ENCODE results near the gene SLC27A1.
A peak's percentile ranks its signal among the peaks of the same experiment; 100 is the strongest.
"Not testable (repeated sequence)": the region's sequence is repeated elsewhere in the genome, so short reads cannot be mapped to it uniquely, and the experiment has no call there.

The SLC27A1 gene

DNA sequence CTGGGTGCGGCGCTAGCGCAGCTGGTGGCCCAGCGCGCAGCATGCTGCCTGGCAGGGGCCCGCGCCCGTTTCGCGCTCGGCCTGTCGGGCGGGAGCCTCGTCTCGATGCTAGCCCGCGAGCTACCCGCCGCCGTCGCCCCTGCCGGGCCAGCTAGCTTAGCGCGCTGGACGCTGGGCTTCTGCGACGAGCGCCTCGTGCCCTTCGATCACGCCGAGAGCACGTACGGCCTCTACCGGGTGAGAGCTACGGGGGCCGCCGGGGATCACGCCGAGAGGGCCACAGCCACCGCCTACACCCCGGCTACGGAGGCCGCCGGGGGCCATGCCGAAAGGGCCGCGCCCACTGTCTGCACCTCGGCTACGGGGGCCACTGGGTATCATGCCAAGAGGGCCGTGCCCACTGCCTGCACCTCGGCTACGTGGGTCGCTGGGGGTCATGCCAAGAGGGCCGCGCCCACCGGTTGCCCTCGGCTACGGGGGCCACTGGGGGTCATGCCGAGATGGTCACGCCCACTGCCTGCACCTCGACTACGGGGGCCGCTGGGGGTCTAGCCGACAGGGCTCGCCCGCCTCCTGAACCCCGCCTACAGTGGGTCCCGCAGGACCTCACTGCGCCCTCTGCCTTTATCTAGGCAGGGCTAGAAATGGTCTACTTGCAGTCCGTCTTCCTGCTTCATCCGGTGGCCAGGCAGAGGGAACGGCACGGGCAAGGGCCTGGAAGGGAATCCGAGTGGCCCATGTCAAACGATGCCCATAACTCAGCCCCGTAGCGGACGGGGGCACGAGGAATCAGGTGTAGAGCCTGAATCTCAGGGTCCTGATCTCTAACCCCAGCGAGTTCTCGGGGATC lies 41.6 kb downstream of the SLC27A1 start:
- peak; percentile 73 for DNase-seq (ENCODE audit: low read depth)

DNA sequence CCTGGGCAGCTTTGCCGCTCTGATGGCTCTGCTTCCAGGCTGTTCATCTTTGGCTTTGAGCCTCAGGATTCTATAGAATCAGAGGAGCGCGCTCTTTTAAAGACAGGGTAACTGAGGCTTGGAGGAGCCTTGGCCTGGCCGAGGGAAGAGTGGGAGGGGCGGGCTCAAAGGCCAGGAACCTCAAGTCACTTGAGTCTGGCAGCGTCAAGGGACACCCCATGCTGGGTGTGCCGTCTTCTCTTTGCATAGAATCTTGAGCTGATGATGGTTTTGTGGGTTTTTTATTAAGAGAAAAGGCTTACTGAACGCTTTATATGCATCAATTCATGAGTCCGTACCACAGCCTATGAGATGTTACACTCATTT lies 42.2 kb downstream of the SLC27A1 start:
- DNase-seq (ENCODE audit: low read depth), result no peak

DNA sequence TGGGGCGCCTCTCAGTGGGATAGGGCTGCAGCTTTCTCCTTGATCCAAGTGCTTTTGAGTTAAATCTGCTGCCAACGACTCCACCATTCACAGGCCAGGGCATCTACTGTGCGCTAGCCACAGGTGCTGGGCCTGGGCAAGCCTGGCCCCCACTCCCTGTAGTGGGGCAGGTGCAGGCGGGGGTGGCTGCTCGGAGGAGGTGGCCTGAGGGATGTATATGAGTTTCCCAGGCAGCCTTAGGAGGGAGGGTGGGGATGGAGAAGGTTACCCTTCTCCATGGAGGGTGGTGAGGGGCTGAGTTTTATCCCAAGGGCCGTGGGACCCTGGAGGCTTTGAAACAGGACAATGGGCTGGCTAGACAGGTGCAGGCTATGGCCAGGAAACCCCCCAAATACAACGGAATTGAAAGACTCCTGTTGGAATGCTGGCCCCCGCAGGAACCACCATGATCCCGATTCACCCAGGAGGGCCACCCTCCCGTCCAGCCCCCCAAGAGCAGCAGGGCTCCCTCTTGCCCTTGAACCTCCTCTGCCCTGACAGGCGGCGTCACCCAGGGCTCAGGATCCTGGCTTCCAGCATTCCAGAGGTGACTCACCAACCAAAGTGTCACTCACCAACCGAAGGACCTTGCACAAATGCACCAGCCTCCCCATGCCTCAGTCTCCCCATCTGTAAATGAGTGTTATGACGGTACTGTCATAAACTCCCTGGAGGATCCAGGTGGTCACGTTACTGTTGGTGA lies 45.3 kb downstream of the SLC27A1 start:
- no peak for DNase-seq (ENCODE audit: low read depth)

DNA sequence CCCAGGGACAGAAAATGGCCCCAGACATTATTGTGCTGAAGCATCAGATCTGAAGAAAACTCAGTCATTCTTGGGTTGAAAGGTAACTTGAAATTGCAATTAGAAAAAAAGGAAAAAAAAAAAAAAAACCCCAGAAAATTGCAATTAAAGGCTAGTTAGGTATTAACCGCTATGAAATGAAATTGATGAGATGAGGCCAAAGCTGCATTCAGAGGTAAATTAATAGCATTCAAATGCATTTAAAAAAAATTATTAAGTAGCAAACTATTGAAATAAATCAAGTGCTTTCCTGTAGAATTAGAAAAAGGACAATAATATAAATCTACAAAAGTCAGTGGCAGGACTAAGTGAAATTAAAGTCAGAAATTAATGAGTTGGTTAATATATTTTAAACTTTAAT lies 47.6 kb downstream of the SLC27A1 start:
- no peak for DNase-seq (ENCODE audit: low read depth)

DNA sequence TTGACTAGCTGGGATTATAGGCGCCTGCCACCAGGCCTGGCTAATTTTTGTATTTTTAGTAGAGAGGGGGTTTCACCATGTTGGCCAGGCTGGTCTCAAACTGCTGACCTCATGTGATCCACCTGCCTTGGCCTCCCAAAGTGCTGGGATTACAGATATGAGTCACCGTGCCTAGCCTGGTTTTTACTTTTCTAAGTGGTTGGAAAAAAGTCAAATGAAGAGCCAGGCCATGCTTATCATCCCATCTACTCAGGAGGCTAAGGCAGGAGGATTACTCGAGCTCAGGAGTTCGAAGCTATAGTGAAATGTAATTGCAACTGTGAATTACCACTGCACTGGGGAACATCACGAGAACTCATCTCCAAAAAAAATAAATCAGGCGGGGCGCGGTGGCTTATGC lies 48.3 kb downstream of the SLC27A1 start:
- DNase-seq (ENCODE audit: low read depth), result not testable (repeated sequence)

DNA sequence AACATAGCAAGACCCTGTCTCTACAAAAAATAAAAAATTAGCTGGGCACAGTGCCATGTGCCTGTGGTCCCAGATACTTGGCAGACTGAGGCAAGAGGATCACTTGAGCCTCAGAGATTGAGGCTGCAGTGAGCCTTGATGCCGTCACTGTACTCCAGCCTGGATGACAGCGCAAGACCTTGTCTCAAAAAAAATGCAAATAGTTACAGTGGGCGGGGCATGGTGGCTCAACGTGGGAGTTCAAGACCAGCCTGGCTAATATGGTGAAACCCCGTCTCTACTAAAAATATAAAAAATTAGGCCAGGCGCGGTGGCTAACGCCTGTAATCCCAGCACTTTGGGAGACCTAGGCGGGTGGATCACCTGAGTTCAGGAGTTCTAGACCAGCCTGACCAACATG lies 49.6 kb downstream of the SLC27A1 start:
- DNase-seq (ENCODE audit: low read depth), result no peak

DNA sequence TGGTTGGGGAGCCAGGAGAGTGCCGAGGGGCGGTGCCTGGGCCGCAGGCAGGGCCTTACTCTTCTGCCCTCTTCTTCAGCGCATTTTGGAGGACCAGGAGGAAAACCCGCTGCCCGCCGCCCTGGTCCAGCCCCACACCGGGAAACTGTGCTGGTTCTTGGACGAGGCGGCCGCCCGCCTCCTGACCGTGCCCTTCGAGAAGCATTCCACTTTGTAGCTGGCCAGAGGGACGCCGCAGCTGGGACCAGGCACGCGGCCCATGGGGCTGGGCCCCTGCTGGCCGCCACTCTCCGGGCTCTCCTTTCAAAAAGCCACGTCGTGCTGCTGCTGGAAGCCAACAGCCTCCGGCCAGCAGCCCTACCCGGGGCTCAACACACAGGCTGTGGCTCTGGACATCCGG lies 50.5 kb downstream of the SLC27A1 start:
- DNase-seq (ENCODE audit: low read depth), result no peak

DNA sequence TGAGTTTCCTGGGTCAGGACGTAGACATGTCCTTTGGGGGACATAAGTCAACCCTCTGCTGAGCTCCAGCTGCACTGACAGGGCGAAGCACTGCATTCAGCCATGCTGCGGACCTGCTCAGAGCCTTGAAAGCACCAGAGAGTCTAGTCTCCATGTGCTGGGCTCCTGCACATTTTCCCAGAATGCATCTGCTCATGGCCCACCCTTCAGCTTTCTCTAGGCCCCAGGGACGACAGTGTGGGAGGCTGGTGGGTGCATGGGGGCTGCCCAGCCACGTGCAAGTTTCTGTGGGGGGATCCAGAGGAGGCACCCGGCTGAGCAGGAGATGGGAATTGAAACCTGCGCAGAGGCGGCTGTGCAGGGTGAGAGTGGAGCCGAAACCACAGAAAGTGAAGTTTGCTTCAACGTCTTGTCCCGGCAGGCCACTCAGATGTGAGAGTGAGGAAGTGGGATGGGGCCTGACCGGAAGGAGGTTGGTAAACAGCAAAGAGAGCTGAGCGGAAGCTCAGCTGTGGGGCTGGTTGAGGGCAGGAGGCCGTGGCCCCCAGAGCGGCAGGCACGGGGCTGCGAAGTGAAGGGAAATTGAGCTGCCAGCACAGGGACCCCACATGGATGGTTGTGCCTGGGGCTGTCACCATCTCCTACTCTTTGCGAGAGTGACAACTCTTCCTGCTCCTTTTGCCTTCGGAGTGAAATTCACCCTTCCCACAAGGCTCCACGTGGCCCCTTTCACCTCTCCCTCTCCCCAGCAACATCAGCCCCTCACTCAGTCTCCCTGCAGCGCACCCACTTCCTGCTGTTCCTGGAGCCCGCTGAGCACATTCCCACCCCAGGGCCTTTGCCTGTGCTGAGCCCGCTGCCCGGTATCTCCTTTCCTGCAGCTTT lies 52.9 kb downstream of the SLC27A1 start:
- DNase-seq (ENCODE audit: low read depth), result no peak

DNA sequence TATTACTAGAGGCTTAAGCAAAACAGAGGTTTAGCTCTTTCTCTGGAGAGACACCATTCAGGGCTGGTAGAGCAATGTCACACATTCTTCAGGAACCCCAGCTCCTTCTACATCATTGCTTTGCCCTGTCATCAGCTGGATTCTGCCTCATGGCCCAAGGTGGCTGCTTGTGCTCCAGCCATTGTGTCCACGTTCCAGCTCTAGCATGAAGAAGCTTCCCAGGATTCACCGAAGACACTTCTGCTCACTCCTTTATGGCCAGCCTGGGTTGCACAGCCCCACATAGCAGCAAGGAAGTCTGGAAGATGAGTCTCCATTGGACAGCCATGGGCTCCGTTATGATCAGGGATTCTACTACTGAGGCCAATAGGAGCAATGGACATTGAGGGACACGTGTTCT lies 54.3 kb downstream of the SLC27A1 start:
- DNase-seq (ENCODE audit: low read depth), result no peak

DNA sequence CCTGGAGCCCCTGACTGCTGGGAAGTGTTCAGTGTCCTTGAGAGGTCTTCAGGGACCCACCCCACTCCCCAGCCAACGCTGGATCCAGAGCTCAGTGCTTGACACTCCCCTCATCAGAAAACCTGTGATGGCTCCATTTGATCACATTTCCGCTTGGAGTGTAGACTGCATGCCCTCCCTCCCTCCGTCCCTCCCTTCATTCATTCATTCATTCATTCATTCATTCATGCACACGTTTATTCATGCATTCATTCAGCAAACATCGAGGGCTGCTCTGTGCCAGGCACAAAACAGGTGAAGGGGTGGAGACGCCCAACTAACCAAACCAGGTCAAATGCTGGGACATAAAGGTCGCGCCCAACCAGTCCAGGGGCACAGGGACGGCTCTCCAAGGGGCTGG lies 54.8 kb downstream of the SLC27A1 start:
- no peak for DNase-seq (ENCODE audit: low read depth)

DNA sequence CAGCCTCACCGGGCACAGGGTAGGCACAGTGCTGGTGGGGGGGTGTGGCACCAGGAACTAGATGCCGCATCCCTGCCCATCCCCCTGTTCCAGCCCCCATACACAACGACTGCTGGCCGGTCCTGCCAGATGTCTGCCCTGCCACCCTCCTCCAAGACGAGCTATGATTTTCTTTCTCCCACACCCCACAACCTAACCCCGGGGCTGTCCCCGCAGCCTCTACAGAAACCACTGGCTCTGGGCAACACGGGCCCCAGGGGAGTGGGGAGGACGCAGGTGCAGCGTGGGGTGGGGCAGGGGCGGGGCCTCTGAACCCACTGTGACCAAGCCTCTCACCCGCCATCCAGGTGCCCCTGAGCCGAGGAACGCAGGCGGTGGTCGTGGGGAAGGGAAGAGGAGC lies 56.6 kb downstream of the SLC27A1 start:
- no peak for DNase-seq (ENCODE audit: low read depth)

DNA sequence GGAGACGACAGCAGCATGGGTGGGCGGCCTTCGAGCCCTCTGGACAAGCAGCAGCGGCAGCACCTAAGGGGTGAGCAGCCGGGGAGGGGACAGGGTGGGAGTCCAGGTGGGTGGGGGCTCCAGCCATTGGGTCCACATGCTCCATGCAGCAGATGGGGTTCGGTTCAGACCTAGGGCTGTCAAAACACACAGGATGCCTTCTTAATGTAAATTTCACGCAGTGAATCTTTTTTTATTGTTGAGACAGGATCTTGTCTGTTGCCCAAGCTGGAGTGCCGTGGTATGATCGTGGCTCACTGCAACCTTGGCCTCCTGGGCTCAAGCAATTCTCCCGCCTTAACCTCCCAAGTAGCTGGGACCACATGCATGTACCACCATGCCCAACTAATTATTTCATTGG lies 57.0 kb downstream of the SLC27A1 start:
- no peak for DNase-seq (ENCODE audit: low read depth)

DNA sequence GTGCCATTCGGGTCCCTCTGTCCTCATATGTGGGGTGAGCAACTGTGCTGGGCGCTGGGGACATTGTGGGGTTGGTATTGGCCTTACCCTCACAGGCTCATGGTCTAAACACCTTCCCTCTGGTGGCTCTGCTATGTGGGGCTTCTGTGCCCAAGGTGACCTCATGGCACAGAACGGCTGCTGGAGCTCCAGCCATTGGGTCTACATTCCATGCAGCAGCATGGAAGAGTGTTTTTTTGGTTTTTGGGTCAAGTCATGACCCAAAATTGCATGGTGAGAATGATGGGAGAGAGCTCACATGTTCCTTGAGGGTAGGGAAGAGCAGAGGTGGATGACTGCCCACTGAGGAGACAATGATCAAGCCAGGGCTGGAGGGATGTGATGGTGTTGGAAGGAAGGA lies 58.3 kb downstream of the SLC27A1 start:
- DNase-seq (ENCODE audit: low read depth), result no peak

DNA sequence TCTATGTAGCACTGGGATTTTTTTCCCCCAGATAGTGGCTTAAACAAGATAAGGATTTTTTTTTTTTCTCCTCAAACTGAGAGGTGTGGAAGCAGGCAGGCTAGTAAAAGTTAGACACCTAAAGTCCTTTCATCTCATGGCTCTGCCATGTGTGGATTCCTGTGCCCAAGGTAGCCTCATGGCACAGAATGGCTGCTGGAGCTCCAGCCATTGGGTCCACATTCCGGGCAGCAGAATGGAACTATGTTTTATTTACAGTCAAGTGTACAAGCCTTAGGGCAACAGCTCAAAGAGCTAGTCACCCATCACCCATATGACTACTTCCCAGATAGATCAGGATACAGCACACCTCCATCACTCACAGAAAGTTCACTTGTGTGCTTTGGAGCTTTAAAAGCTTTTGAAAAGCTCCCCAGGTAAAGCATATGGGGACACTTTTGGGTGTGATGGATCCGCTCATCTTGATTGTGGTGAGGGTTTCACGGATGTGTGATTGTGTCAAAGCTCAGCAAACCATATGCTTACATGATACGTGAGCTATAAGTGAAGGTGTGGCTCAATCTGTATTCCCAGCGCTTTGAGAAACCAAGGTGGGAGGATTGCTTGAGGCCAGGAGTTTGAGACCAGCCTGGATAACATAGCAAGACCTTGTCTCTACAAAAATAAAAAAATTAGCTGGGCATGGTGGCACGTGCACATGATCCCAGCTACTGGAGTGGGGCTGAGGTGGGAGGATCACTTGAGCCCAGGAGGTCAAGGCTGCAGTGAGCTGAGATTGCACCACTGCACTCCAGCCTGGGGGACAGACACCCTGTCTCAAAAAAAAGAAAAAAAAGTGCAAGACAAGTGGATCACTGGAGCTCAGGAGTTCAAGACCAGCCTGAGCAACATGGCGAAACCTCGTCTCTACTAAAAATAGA lies 59.2 kb downstream of the SLC27A1 start:
- no peak for DNase-seq (ENCODE audit: low read depth)

DNA sequence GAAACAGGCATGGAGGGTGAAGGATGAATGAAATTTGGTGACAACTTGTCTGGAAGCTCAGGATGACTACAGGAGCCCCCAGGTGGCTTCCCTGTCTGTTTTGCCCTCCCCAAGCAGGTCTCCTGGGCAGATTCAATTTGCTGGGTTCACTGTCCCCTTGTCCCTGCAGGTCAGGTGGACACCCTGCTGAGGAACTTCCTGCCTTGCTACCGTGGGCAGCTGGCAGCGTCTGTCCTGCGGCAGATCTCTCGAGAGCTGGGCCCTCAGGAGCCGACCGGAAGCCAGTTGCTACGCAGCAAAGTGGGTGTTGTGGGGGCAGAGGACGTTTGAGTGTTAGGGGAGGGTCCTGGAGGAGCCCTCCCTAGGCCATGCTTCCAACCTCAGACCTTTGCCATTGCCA lies 60.3 kb downstream of the SLC27A1 start:
- no peak for DNase-seq (ENCODE audit: low read depth)

DNA sequence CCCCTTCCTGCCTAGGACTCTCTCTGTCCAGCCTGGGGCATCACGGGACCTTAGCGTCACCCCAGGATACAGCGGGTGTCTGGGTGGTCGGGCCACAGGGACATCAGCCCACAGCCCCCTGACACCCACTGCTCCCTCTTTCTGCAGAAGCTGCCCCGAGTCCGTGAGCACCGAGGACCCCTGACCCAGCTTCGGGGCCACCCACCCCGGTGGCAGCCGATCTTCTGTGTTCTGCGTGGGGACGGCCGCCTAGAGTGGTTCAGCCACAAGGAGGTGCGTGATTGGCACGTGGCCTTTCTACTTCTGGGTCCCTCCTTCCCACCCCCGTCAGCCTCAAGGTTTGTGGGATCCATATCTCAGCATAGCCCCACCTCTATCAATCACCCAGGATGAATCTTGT lies 61.8 kb downstream of the SLC27A1 start:
- no peak for DNase-seq (ENCODE audit: low read depth)

DNA sequence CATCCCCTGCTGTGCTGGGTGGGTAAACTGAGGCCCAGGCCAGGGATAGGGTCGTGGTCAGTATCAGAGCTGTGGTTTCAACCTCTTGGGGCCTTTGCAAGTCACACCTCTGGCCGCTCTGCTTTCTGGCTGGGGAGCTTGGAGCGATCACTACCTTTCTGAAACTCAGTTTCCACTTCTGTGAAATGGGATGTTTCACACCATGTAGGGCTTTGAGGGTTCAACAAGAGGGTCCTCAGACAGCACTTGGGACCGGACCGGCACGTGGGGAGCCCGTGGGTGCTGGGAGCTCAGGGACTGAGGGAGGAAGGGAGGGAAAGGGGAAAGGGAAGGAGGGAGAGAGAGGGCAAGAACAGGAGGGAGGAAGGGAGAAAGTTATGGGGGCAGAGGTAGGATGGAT lies 62.2 kb downstream of the SLC27A1 start:
- no peak for DNase-seq (ENCODE audit: low read depth)

DNA sequence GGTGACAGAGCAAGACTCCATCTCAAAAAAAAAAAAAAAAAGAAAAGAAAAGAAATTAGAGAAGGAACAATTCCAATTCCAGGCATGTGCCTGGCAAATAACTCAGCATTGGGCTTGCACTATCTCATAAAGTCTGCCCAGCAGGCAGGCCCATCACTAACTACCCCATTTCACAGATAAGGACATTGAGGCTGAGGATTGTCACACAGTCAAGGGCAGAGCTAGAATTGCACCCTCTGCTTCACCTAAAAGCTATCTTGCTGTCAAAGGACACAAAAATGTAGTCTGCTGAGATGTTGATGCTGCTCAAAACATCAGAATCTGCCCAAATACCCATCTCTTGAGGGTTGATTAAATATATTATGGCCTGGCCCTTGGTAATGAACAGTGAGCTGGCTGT lies 64.4 kb downstream of the SLC27A1 start:
- no peak for DNase-seq (ENCODE audit: low read depth)

DNA sequence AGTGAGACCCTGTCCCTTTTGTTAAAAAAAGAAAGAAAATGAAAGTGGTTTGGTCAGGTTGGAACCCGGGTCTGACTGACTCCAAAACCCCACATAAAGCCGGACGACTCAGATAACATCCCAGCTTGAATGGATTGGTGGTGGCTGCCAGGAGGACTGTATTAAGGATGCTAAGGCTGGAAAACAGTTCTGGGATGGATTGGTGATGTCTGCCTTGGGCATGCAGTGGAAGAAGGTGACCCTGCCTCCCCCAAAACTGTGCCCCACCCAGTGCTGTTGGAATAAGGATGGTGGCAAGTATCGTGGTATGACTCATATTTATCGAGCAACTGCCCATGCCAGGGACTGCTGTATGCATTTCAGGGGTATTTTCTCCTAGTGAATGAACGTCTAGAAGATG lies 66.6 kb downstream of the SLC27A1 start:
- DNase-seq (ENCODE audit: low read depth), result no peak

DNA sequence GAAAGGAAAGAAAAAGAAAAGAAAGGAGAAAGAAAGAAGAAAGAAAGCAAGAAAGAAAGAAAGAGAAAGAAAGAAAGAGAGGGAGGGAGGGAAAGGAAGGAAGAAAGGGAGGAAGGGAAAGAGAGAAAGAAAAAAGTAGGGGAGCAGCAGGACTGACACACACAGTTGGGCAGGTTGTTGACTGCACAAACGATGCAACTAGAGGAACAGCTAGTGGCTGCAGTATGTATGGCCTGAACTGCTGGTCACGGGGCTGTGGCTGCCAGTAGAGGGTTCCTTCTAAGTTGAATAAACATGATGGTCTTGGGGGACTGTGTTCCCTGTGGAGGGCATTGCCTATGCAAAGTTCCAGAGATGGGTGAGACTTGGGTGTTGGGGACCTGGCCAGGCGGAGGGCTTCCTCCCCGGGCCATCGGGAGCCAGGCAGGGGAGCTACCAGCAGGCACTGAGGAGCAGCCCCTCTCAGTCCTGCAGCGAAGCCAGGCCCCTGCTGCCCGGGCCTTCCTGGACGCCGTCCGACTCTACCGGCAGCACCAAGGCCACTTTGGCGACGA lies 68.4 kb downstream of the SLC27A1 start:
- DNase-seq (ENCODE audit: low read depth), result no peak
